Measurements from ENCODE around the gene AOPEP. TPM values are rescaled to one million over a fixed set of nuclear protein-coding genes. Genes with fewer than 3 reads are reported as not detected.

AOPEP gene
- polyA plus RNA-seq, 2 of the 4 experiments (the other 2 are of a cell fraction) = 226 to 266 TPM

GRCh38 chr9:94713436-94714215 is 12.9 kb upstream of the AOPEP start:
- no peak overlapping the region for H3K4me3 ChIP-seq
- H3K9me3 ChIP-seq = no peaks in the 10 kb centered on the region
- 90% methylated on average over 7 of the region's 7 CpGs for WGBS (ENCODE audit: missing lambda C conversion rate)
- ChIA-PET CTCF (interaction anchor here (0.5 to 1.4 kb wide), 4 partner anchors 30 to 184 kb away, joined by 3 to 4 read pairs (median 3); no protein-coding TSS in a partner anchor), POLR2A (no interaction called here)
- ATAC-seq (no peak), DNase-seq (ENCODE audit: low read depth in 1 of 2, low spot score in 1 of 2) (no peak), FAIRE-seq (no peak)
- TF ChIP-seq HOXB5 (CRISPR knock-in tag; IDR thresholded peaks at IDR 0.05) (no peak), NR3C1 (IDR thresholded peaks at IDR 0.05) (no peak)
- H3K4me1 ChIP-seq = no peaks in the 10 kb centered on the region
- H3K4me2 ChIP-seq = no peak overlapping the region
- H3K27ac ChIP-seq = no peak overlapping the region

- no peak for DNase-seq (ENCODE audit: low read depth in 1 of 2, low spot score in 1 of 2)
- Histone ChIP-seq H3K4me3 (no peak overlapping the region), H3K27ac (no peak overlapping the region), H3K4me2 (no peak overlapping the region), H3K9me3 (no peaks in the 10 kb centered on the region), H3K4me1 (no peaks in the 10 kb centered on the region)
- POLR2A ChIA-PET = no interaction called here
- 64% methylated on average over 4 of the region's 4 CpGs for WGBS (ENCODE audit: missing lambda C conversion rate)
- no peak for FAIRE-seq
- ATAC-seq = no peak
- TF ChIP-seq EHF (CRISPR knock-in tag; IDR thresholded peaks at IDR 0.05) = no peak
- TF ChIP-seq TFCP2L1 (CRISPR knock-in tag; IDR thresholded peaks at IDR 0.05) = no peak
- TF ChIP-seq EHMT2 (IDR thresholded peaks at IDR 0.05; ENCODE audit: low read depth) = no peak
- TF ChIP-seq HMGXB4 (CRISPR knock-in tag; IDR thresholded peaks at IDR 0.05; ENCODE audit: borderline replicate concordance) = no peak
- no peak for TF ChIP-seq BHLHE40 (IDR thresholded peaks at IDR 0.05; ENCODE audit: low read depth, low read length)
- TF ChIP-seq JUN (IDR thresholded peaks at IDR 0.05) = no peak
- no peak for TF ChIP-seq MAFK (IDR thresholded peaks at IDR 0.05; ENCODE audit: partially characterized antibody)
- no peak for TF ChIP-seq PHF8 (IDR thresholded peaks at IDR 0.05; ENCODE audit: borderline replicate concordance, low read depth)
- no peak for TF ChIP-seq KDM5A (IDR thresholded peaks at IDR 0.05)
- CTCF ChIA-PET = interaction anchor here (0.6 kb wide), 1 partner anchor 183 kb away, joined by 3 read pairs; no protein-coding TSS in a partner anchor
Measured at GRCh38 chr9:94714494-94714893, 12.0 kb upstream of the AOPEP start.

- DNase-seq (ENCODE audit: low read depth in 1 of 2, low spot score in 1 of 2) = no peak
- H3K4me1 ChIP-seq = no peaks in the 10 kb centered on the region
- TF ChIP-seq CEBPB (IDR thresholded peaks at IDR 0.05) (no peak), NR3C1 (IDR thresholded peaks at IDR 0.05) (no peak), ZC3H11A (IDR thresholded peaks at IDR 0.05) (no peak), BHLHE40 (IDR thresholded peaks at IDR 0.05; ENCODE audit: low read depth, low read length) (no peak), HOXB13 (CRISPR knock-in tag; IDR thresholded peaks at IDR 0.05; ENCODE audit: low read depth) (no peak), RCOR1 (IDR thresholded peaks at IDR 0.05; ENCODE audit: low read depth, low read length) (no peak), CHD2 (IDR thresholded peaks at IDR 0.05; ENCODE audit: low read length, partially characterized antibody) (no peak), SMC3 (IDR thresholded peaks at IDR 0.05) (no peak), EP300 (IDR thresholded peaks at IDR 0.05) (no peak)
- no peak overlapping the region for H3K4me2 ChIP-seq
- H3K4me3 ChIP-seq = no peak overlapping the region
- no peak overlapping the region for H3K27ac ChIP-seq
- 55% methylated on average over 3 of the region's 3 CpGs for WGBS (ENCODE audit: missing lambda C conversion rate)
- no peak for FAIRE-seq
- peaks cover 10% of the 10 kb centered on the region; the same call in 2 of the 3 replicates for H3K9me3 ChIP-seq
- POLR2A ChIA-PET = interaction anchor here (1.0 kb wide), 1 partner anchor 8 kb away, joined by 4 read pairs; the partner anchor contains the start of gene AOPEP
- CTCF ChIA-PET = interaction anchor here (0.7 to 1.1 kb wide), 3 partner anchors 13 to 49 kb away, joined by 3 to 7 read pairs (median 4); no protein-coding TSS in a partner anchor
- ATAC-seq = no peak
Measured at GRCh38 chr9:94717761-94718160, 8.7 kb upstream of the AOPEP start.

GRCh38 chr9:94718936-94719335 is 7.6 kb upstream of the AOPEP start:
- Histone ChIP-seq H3K9me3 (peaks cover 10% of the 10 kb centered on the region; the same call in 2 of the 3 replicates), H3K27ac (no peak overlapping the region), H3K4me1 (no peaks in the 10 kb centered on the region), H3K4me2 (no peak overlapping the region), H3K4me3 (no peak overlapping the region)
- ChIA-PET POLR2A (no interaction called here), CTCF (interaction anchor here (0.6 to 1.1 kb wide), 3 partner anchors 38 to 227 kb away, joined by 3 to 7 read pairs (median 3); partner anchors contain the start of gene PCAT7)
- 87% methylated on average over 1 of the region's 1 CpG for WGBS (ENCODE audit: missing lambda C conversion rate)
- ATAC-seq (no peak), DNase-seq (ENCODE audit: low read depth in 1 of 2, low spot score in 1 of 2) (no peak), FAIRE-seq (no peak)
- TF ChIP-seq ZNF302 (CRISPR knock-in tag; IDR thresholded peaks at IDR 0.05) = no peak
- TF ChIP-seq POLR2A (IDR thresholded peaks at IDR 0.05; ENCODE audit: low read length) = no peak
- TF ChIP-seq PBX3 (IDR thresholded peaks at IDR 0.05) = no peak
- TF ChIP-seq HMGXB4 (CRISPR knock-in tag; IDR thresholded peaks at IDR 0.05; ENCODE audit: borderline replicate concordance) = no peak
- TF ChIP-seq RAD21 (conservative IDR thresholded peaks at IDR 0.05 in 1 of 2, IDR thresholded peaks at IDR 0.05 in 1 of 2) = no peak
- no peak for TF ChIP-seq EP300 (IDR thresholded peaks at IDR 0.05)
- TF ChIP-seq ATOH8 (CRISPR knock-in tag; IDR thresholded peaks at IDR 0.05; ENCODE audit: low read depth) = no peak
- no peak for TF ChIP-seq CHD2 (IDR thresholded peaks at IDR 0.05; ENCODE audit: low read length, partially characterized antibody)
- no peak for TF ChIP-seq NPAS2 (CRISPR knock-in tag; IDR thresholded peaks at IDR 0.05; ENCODE audit: borderline replicate concordance)
- TF ChIP-seq KDM1A (IDR thresholded peaks at IDR 0.05; ENCODE audit: low read depth) = no peak
- no peak for TF ChIP-seq EHF (CRISPR knock-in tag; IDR thresholded peaks at IDR 0.05)
